ENCODE data around the gene ARPC4.

The ARPC4 gene

DNA sequence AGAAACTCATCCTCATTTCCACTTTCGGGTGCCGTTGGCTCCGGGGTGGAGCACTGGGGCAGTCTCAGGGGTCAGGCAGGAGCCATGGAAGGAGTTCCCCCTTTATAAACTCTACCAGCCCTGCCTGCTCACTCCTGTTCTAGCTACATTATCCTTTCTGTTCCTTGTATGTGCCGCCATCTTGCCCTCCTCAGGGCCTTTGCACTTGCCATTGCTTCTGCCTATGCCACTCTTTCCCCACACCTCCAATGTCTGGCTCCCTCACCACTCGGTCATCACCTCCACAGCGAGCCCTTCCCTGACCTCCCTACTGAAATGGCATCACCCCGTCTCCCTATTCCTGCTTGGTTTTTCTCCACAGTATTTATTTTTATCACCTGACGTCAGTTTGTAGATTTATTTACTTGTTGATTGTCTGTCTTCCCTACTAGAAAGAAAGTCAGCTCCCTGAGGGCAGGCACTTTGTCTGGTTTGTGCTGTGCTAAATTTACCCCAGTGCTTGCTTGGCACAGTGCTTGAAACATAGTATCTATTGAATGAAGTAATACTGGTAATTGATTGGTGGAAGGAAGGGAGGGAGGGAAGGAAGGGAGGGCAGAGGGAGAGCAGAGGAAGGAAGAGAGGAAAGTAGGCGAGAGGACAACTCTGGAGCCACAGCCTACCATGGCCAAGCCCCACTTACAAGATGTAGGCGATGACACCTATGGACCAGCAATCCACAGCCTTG is 31.9 kb upstream of the ARPC4 start:
- no peak overlapping the region for H3K4me3 ChIP-seq (replicated peaks in 1 of 2; ENCODE audit: low read depth in 2 of 2, low read length in 2 of 2)
- DNase-seq (ENCODE audit: low read depth in 2 of 2), result no peak
- TF ChIP-seq, protein P1, sequence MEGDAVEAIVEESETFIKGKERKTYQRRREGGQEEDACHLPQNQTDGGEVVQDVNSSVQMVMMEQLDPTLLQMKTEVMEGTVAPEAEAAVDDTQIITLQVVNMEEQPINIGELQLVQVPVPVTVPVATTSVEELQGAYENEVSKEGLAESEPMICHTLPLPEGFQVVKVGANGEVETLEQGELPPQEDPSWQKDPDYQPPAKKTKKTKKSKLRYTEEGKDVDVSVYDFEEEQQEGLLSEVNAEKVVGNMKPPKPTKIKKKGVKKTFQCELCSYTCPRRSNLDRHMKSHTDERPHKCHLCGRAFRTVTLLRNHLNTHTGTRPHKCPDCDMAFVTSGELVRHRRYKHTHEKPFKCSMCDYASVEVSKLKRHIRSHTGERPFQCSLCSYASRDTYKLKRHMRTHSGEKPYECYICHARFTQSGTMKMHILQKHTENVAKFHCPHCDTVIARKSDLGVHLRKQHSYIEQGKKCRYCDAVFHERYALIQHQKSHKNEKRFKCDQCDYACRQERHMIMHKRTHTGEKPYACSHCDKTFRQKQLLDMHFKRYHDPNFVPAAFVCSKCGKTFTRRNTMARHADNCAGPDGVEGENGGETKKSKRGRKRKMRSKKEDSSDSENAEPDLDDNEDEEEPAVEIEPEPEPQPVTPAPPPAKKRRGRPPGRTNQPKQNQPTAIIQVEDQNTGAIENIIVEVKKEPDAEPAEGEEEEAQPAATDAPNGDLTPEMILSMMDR (IDR thresholded peaks at IDR 0.05; ENCODE audit: low read depth, low read length), result no peak

DNA sequence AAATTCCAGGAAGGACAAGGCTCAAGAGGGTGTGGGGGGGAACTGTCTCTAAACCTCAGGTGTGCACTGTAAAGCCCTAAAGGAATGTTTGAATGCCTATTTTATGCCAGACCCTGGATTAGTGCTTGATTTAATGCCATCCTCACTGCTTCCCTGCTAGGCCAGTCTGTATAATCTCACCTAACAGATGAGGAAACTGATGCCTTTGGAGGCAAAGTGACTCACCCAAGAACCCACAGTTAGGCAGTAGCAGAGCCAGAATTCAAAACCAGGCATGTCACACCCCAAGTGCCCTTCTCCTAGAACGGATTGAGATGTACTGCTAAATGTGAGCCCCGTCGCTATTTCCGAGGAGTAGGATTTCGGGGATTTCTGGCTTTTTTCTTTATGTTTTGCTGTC is 31.0 kb upstream of the ARPC4 start:
- no peak overlapping the region for H3K4me3 ChIP-seq (replicated peaks in 1 of 2; ENCODE audit: low read depth in 2 of 2, low read length in 2 of 2)
- no peak for DNase-seq (ENCODE audit: low read depth in 2 of 2)
- TF ChIP-seq, protein P1 (IDR thresholded peaks at IDR 0.05; ENCODE audit: low read depth, low read length), result no peak

DNA sequence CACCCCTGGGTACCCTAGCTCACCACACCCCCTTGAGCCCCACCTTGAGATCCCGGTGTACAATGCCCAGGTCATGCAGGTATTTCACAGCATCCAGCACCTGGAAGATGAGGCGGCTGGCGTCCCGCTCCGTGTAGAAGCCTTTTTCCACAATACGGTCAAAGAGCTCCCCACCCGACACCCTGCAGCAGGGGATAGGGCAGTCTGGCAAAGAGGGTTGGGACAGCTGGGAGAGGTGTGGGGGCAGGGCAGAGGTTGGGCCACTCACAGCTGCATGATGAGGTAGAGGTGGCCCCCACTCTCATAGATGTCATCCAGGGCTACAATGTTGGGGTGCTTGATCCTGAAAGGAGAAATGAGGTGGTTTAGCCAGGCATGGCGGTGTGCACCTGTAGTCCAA is 30.0 kb upstream of the ARPC4 start:
- DNase-seq (ENCODE audit: low read depth in 2 of 2), result no peak
- TF ChIP-seq, protein P1 (IDR thresholded peaks at IDR 0.05; ENCODE audit: low read depth, low read length), result no peak
- no peak overlapping the region for H3K4me3 ChIP-seq (replicated peaks in 1 of 2; ENCODE audit: low read depth in 2 of 2, low read length in 2 of 2)

DNA sequence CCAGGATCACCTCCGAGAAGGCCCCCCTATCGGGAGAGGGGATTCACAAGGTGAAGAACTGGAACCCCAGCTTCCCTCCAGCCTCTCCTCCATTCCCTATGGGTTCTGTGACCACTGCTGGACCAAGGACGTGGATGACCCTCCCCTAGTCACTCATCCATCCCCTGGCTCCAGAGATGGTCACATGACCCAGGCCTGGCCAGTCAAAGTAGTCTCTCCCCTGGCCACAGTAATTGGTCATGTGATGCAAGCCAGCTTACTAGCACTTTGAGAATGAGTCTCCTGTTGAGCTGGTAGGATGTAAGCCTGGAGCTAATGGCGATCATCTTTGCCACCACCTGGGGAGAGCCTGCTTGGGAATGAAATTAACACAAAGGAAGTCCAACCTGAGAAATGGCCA is 27.0 kb upstream of the ARPC4 start:
- DNase-seq (ENCODE audit: low read depth in 2 of 2), result no peak
- TF ChIP-seq, protein P1 (IDR thresholded peaks at IDR 0.05; ENCODE audit: low read depth, low read length), result no peak
- H3K4me3 ChIP-seq (replicated peaks in 1 of 2; ENCODE audit: low read depth in 2 of 2, low read length in 2 of 2), result no peak overlapping the region

DNA sequence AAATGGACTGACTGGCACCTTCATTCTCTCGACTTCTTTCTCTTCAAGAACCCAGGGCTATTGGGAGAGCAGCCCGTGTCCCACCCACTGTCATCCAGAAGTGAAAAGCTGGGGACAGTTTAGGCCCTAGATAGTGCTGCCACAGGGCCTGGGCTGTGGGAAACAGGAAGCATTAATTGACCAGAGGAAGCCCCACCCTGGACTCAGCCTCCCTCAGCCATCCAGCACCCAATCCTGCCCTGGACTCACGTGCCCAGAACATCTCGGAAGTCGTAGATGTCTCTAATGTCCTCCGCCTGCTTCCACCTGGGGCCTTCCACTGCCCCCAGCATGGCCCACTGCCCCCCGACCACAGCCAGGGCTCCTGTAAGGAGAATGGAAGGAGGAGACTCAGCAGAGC is 25.5 kb upstream of the ARPC4 start:
- TF ChIP-seq, protein P1 (IDR thresholded peaks at IDR 0.05; ENCODE audit: low read depth, low read length), result no peak
- no peak overlapping the region for H3K4me3 ChIP-seq (replicated peaks in 1 of 2; ENCODE audit: low read depth in 2 of 2, low read length in 2 of 2)
- DNase-seq (ENCODE audit: low read depth in 2 of 2), result no peak

DNA sequence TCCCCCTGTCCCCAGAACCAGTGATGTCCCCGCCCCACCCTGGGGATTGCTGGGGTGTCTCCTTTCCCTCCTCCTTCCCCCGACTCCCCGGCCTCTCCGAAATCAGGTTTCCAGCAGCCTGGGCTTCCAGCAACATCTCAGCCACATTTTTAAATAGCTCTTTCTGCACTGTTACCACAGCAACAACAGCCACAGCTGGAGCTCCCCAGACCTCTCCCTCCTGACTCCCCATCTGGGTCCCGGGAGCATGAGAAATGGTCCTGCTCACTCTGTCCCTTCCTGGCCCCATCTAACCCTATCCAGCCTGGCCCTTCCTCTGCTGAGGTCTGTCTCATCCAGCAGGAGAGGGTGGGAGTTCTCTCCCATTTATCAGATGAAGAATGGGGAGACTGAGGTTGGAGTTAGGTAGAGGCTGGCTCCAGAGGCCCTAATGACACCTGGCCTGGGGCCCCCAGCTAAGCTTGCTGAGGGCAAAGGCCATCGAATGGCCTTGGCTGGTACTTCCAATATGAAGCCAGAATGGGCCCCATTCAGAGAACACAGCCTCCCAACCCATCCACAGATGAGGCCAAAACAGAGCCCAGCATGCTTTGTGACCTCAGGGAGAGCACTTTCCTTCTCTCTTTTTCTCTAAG is 24.6 kb upstream of the ARPC4 start:
- no peak for DNase-seq (ENCODE audit: low read depth in 2 of 2)
- no peak overlapping the region for H3K4me3 ChIP-seq (replicated peaks in 1 of 2; ENCODE audit: low read depth in 2 of 2, low read length in 2 of 2)
- TF ChIP-seq, protein P1 (IDR thresholded peaks at IDR 0.05; ENCODE audit: low read depth, low read length), result no peak

Data from cardiac fibroblast (primary cell).